HepG2 (cell line): ENCODE data around the gene CDT1. TPM values are rescaled to one million over a fixed set of nuclear protein-coding genes. Genes with fewer than 3 reads are reported as not detected.

Experiments
- CHD2 ChIP-seq: IDR thresholded peaks from 2 replicates; pipeline ENCODE4 v1.6.1; 2011; ENCODE audit warnings: low read depth, low read length, improper control_type of control experiment
- GABPB1 ChIP-seq: IDR thresholded peaks from 2 replicates; pipeline ENCODE4 v1.6.1; 2016; ENCODE audit warnings: mild to moderate bottlenecking, missing genetic modification reagents, moderate library complexity, missing compliant biosample characterization
- JUN ChIP-seq: sonication (generic); formaldehyde crosslinking; IDR thresholded peaks from 2 replicates; pipeline ENCODE4 v1.4.0; 2020; ENCODE audit warnings: mild to moderate bottlenecking, missing genetic modification reagents
- MED8 ChIP-seq: sonication (generic); formaldehyde crosslinking; IDR thresholded peaks from 2 replicates; pipeline ENCODE4 v1.8.1; 2023; ENCODE audit warnings: mild to moderate bottlenecking, missing genetic modification reagents; ENCODE audit not compliant: insufficient replicate concordance
- MTA1 ChIP-seq: sonication (generic); formaldehyde crosslinking; IDR thresholded peaks from 2 replicates; pipeline ENCODE4 v1.4.0; 2020; ENCODE audit warnings: missing genetic modification reagents, mild to moderate bottlenecking, borderline replicate concordance
- NFYC ChIP-seq: IDR thresholded peaks from 2 replicates; pipeline ENCODE4 v1.6.1; 2016; ENCODE audit warnings: missing genetic modification reagents, missing compliant biosample characterization
- NR2F1 ChIP-seq, 2 experiments: fragments of 450-650 bp in 1 of 2; formaldehyde crosslinking in 1 of 2; IDR thresholded peaks; 2 replicates each; pipeline versions ENCODE4 v1.5.0 to v1.6.1; 2016 to 2020; ENCODE audit warnings: mild to moderate bottlenecking in 1 of 2, missing compliant biosample characterization in 1 of 2, missing genetic modification reagents in 1 of 2, moderate library complexity in 1 of 2
- NR2F6 ChIP-seq, 2 experiments: IDR thresholded peaks; 2 replicates each; pipeline ENCODE4 v1.6.1; 2016; ENCODE audit warnings: antibody characterized with exemption in 1 of 2, mild to moderate bottlenecking in 1 of 2
- POGZ ChIP-seq: sonication (generic); formaldehyde crosslinking; IDR thresholded peaks from 2 replicates; pipeline ENCODE4 v1.4.0; 2020; ENCODE audit warnings: mild to moderate bottlenecking, missing genetic modification reagents
- SP4 ChIP-seq: sonication (generic); formaldehyde crosslinking; IDR thresholded peaks from 2 replicates; pipeline ENCODE4 v1.8.1; 2023; ENCODE audit warnings: mild to moderate bottlenecking, missing genetic modification reagents
- TEAD3 ChIP-seq: optimal IDR thresholded peaks from 2 replicates; pipeline ENCODE3; 2016; ENCODE audit warnings: borderline replicate concordance
- ZBTB7A ChIP-seq: sonication (generic); formaldehyde crosslinking; IDR thresholded peaks from 2 replicates; pipeline ENCODE4 v1.8.0; 2022; ENCODE audit warnings: mild to moderate bottlenecking, missing genetic modification reagents
- ZKSCAN8 ChIP-seq: IDR thresholded peaks from 2 replicates; pipeline ENCODE4 v1.6.1; 2016; ENCODE audit warnings: borderline replicate concordance, missing genetic modification reagents, missing compliant biosample characterization
- ZNF138 ChIP-seq: sonication (generic); formaldehyde crosslinking; IDR thresholded peaks from 2 replicates; pipeline ENCODE4 v1.5.0; 2020; ENCODE audit warnings: mild to moderate bottlenecking, low read depth, missing genetic modification reagents
- ZNF557 ChIP-seq: sonication (generic); formaldehyde crosslinking; IDR thresholded peaks from 2 replicates; pipeline ENCODE4 v1.4.0; 2020; ENCODE audit warnings: missing genetic modification reagents
- ZNF792 ChIP-seq: IDR thresholded peaks from 2 replicates; pipeline ENCODE4 v1.6.1; 2016
- polyA plus RNA-seq, 8 experiments: library from polyadenylated mRNA; depleted of rRNA in 3 of 8; stranded (reverse) in 7 of 8; unstranded in 1 of 8; fragments of >200 nt; fragmentation: Illumina TruSeq in 4 of 8; extraction: Trizol in 4 of 8; gene quantifications; 2 replicates each; pipeline versions ENCODE4 v1.2.1 to v1.2.3, GENCODE V29; 2011 to 2016; ENCODE audit warnings: low read depth in 4 of 8, missing spikeins in 1 of 8, mixed read lengths in 1 of 8; ENCODE audit not compliant: insufficient read depth in 1 of 8
- total RNA-seq, 5 experiments: library from RNA; depleted of rRNA; stranded (reverse); fragments of >200 nt; fragmentation: Illumina TruSeq; extraction: Trizol; gene quantifications; 2 replicates each; pipeline ENCODE4 v1.2.3, GENCODE V29; 2016; ENCODE audit warnings: low read depth in 1 of 5
- TF ChIP-seq, protein P1 (sequence below): sonication (generic); formaldehyde crosslinking; IDR thresholded peaks from 2 replicates; pipeline ENCODE4 v1.5.1; 2020; ENCODE audit warnings: missing genetic modification reagents, mild to moderate bottlenecking, borderline replicate concordance
- TF ChIP-seq, protein P2 (sequence below): sonication (generic); formaldehyde crosslinking; IDR thresholded peaks from 2 replicates; pipeline ENCODE4 v1.5.0; 2020; ENCODE audit warnings: missing genetic modification reagents, mild to moderate bottlenecking, borderline replicate concordance
- TF ChIP-seq, protein P3 (sequence below): sonication (generic); formaldehyde crosslinking; IDR thresholded peaks from 2 replicates; pipeline ENCODE4 v1.4.0; 2020; ENCODE audit warnings: mild to moderate bottlenecking, missing genetic modification reagents
- TF ChIP-seq, protein P4 (sequence below): sonication (generic); formaldehyde crosslinking; IDR thresholded peaks from 2 replicates; pipeline ENCODE4 v1.4.0; 2020; ENCODE audit warnings: mild to moderate bottlenecking, missing genetic modification reagents

Gene CDT1
- total and polyA plus RNA-seq, 2 of the 13 experiments (the other 11 are each of a cell fraction or from before 2014, with no cell fraction given): 23.1 to 23.8 TPM

GRCh38 chr16:88839026-88839529 is 35.5 kb downstream of the CDT1 start (continued):
- TF ChIP-seq NR2F6 (IDR thresholded peaks at IDR 0.05) (no peak), NR2F6 (CRISPR knock-in tag; IDR thresholded peaks at IDR 0.05) (0 out of 2 replicates have a peak, but pooled peaks have one; percentile 39), GABPB1 (CRISPR knock-in tag) (peak; percentile 68; the same call in 1 of the 2 replicates), MED8 (CRISPR knock-in tag) (no peak), POGZ (CRISPR knock-in tag) (peak; percentile 90), TEAD3 (peak; percentile 48), JUN (CRISPR knock-in tag) (no peak), SP4 (CRISPR knock-in tag) (peak; percentile 54), NR2F1 (CRISPR knock-in tag; IDR thresholded peaks at IDR 0.05) (no peak), CHD2 (0 out of 2 replicates have a peak, but pooled peaks have one; percentile 34), MTA1 (CRISPR knock-in tag) (peak; percentile 89; the same call in 1 of the 2 replicates), ZNF557 (CRISPR knock-in tag) (no peak), ZKSCAN8 (CRISPR knock-in tag) (no peak), ZNF792 (0 out of 2 replicates have a peak, but pooled peaks have one; percentile 29), ZBTB7A (peak; percentile 40; the same call in 1 of the 2 replicates), NFYC (0 out of 2 replicates have a peak, but pooled peaks have one; percentile 21), ZNF138 (CRISPR knock-in tag) (peak; percentile 67; the same call in 1 of the 2 replicates)
- TF ChIP-seq, protein P1, sequence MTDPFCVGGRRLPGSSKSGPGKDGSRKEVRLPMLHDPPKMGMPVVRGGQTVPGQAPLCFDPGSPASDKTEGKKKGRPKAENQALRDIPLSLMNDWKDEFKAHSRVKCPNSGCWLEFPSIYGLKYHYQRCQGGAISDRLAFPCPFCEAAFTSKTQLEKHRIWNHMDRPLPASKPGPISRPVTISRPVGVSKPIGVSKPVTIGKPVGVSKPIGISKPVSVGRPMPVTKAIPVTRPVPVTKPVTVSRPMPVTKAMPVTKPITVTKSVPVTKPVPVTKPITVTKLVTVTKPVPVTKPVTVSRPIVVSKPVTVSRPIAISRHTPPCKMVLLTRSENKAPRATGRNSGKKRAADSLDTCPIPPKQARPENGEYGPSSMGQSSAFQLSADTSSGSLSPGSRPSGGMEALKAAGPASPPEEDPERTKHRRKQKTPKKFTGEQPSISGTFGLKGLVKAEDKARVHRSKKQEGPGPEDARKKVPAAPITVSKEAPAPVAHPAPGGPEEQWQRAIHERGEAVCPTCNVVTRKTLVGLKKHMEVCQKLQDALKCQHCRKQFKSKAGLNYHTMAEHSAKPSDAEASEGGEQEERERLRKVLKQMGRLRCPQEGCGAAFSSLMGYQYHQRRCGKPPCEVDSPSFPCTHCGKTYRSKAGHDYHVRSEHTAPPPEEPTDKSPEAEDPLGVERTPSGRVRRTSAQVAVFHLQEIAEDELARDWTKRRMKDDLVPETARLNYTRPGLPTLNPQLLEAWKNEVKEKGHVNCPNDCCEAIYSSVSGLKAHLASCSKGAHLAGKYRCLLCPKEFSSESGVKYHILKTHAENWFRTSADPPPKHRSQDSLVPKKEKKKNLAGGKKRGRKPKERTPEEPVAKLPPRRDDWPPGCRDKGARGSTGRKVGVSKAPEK (CRISPR knock-in tag): 0 out of 2 replicates have a peak, but pooled peaks have one; percentile 32
- TF ChIP-seq, protein P2, sequence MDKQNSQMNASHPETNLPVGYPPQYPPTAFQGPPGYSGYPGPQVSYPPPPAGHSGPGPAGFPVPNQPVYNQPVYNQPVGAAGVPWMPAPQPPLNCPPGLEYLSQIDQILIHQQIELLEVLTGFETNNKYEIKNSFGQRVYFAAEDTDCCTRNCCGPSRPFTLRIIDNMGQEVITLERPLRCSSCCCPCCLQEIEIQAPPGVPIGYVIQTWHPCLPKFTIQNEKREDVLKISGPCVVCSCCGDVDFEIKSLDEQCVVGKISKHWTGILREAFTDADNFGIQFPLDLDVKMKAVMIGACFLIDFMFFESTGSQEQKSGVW (CRISPR knock-in tag): no peak
- TF ChIP-seq, protein P3, sequence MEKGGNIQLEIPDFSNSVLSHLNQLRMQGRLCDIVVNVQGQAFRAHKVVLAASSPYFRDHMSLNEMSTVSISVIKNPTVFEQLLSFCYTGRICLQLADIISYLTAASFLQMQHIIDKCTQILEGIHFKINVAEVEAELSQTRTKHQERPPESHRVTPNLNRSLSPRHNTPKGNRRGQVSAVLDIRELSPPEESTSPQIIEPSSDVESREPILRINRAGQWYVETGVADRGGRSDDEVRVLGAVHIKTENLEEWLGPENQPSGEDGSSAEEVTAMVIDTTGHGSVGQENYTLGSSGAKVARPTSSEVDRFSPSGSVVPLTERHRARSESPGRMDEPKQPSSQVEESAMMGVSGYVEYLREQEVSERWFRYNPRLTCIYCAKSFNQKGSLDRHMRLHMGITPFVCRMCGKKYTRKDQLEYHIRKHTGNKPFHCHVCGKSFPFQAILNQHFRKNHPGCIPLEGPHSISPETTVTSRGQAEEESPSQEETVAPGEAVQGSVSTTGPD (CRISPR knock-in tag): no peak
- TF ChIP-seq, protein P4, sequence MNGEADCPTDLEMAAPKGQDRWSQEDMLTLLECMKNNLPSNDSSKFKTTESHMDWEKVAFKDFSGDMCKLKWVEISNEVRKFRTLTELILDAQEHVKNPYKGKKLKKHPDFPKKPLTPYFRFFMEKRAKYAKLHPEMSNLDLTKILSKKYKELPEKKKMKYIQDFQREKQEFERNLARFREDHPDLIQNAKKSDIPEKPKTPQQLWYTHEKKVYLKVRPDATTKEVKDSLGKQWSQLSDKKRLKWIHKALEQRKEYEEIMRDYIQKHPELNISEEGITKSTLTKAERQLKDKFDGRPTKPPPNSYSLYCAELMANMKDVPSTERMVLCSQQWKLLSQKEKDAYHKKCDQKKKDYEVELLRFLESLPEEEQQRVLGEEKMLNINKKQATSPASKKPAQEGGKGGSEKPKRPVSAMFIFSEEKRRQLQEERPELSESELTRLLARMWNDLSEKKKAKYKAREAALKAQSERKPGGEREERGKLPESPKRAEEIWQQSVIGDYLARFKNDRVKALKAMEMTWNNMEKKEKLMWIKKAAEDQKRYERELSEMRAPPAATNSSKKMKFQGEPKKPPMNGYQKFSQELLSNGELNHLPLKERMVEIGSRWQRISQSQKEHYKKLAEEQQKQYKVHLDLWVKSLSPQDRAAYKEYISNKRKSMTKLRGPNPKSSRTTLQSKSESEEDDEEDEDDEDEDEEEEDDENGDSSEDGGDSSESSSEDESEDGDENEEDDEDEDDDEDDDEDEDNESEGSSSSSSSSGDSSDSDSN (CRISPR knock-in tag): peak; percentile 82
